IPS-18a (cell line): ENCODE results near the gene WRNIP1.
"Not testable (repeated sequence)": the region's sequence is repeated elsewhere in the genome, so short reads cannot be mapped to it uniquely, and the experiment has no call there.

Experiments
- H3K27ac ChIP-seq: one replicate; pipeline ENCODE4 v1.5.1; 2013; ENCODE audit warnings: low read length
- H3K27me3 ChIP-seq: one replicate; pipeline ENCODE4 v1.6.1; 2013; ENCODE audit warnings: mild to moderate bottlenecking, low read length; ENCODE audit not compliant: control insufficient read depth, insufficient read depth
- H3K36me3 ChIP-seq: one replicate; pipeline ENCODE4 v1.6.1; 2013; ENCODE audit warnings: low read depth, low read length; ENCODE audit not compliant: control insufficient read depth
- H3K4me1 ChIP-seq: one replicate; pipeline ENCODE4 v1.6.1; 2013; ENCODE audit warnings: low read depth, low read length; ENCODE audit not compliant: control insufficient read depth
- H3K4me3 ChIP-seq: one replicate; pipeline ENCODE4 v1.5.1; 2013; ENCODE audit warnings: low read length
- H3K9ac ChIP-seq: one replicate; pipeline ENCODE4 v1.6.1; 2013; ENCODE audit warnings: mild to moderate bottlenecking, low read length, moderate library complexity
- H3K9me3 ChIP-seq: one replicate; pipeline ENCODE4 v1.6.1; 2013; ENCODE audit warnings: low read depth, low read length; ENCODE audit not compliant: control insufficient read depth

The WRNIP1 gene

DNA sequence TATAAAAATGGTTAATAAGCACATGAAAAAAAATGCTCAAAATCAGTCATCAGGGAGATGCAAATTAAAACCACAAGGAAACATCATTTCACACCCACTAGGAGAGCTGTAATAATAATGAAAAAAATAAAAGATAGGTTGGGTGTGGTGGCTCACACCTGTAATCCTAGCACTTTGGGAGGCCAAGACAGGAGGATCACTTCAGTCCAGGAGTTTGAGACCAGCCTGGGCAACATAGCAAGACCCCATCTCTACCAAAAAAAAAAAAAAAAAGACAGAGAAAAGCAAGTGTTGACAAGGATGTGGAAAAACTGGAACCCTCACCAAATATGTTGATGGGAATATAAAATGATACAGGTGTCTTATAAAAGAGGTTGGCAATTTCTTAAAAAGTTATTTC is 11.4 kb upstream of the WRNIP1 start:
- no peak overlapping the region for H3K4me3 ChIP-seq
- H3K9me3 ChIP-seq, result no peaks in the 10 kb centered on the region
- H3K36me3 ChIP-seq, result no peaks in the 10 kb centered on the region
- peaks cover 4% of the 10 kb centered on the region for H3K4me1 ChIP-seq
- no peak overlapping the region for H3K9ac ChIP-seq
- no peak overlapping the region for H3K27ac ChIP-seq
- H3K27me3 ChIP-seq, result no peaks in the 10 kb centered on the region

DNA sequence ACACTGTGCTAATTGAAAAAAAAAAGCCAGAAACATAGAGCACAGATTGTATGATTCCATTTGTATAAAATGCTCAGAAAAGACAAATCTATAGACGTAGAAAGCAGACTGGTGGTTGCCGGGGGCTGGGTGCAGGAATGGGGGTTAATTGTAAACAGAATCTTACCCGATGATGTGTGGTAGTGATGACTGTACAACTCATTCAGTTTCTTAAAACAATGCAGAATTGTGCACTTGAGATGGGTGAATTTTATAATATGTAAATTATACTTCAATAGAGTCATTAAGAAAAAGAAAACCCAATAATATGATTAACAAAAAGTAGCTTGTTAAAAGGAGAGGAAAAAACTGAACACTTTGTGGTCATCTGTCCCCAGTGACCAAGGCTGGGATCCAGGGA is 10.8 kb upstream of the WRNIP1 start:
- H3K27ac ChIP-seq, result no peak overlapping the region
- no peak overlapping the region for H3K4me3 ChIP-seq
- H3K9me3 ChIP-seq, result no peaks in the 10 kb centered on the region
- H3K36me3 ChIP-seq, result no peaks in the 10 kb centered on the region
- peaks cover 4% of the 10 kb centered on the region for H3K4me1 ChIP-seq
- no peak overlapping the region for H3K9ac ChIP-seq
- H3K27me3 ChIP-seq, result no peaks in the 10 kb centered on the region

DNA sequence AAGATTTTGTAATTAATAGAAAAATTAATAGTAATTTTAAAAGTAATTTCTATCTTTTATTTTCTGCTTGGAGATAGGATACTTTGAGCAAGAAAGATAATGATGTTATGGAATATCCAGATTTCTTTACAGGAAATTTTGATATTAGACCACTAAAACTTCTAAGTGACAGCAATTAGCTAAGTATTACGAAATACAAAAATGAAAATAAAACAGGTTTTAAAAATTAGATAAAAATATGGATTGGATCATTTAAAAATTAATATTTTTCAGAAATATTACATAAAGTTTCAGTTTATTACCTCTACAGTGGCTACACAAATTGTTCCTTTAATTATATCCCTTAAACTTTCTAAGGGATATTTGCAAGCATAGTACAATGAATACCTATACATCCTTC is 10.3 kb upstream of the WRNIP1 start:
- no peak overlapping the region for H3K9ac ChIP-seq

DNA sequence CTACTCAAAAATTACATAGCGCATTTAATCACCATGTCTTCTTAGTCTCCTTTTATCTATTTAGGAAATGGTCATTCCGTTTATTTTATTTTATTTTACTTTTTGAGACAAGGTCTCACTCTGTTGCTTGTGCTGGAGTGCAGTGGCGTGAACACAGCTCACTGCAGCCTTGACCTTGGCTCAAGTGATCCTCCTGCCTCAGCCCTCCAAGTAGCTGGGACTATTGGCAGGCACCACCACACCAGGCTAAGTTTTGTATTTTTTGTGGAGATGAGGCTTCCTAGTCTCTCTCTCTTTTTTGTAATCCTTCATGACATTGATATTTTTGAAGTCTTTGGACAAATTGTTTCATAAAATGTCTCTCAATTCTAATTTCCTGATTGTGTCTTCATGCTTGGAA is 9.7 kb upstream of the WRNIP1 start:
- Histone ChIP-seq H3K4me1 (no peaks in the 10 kb centered on the region), H3K9me3 (no peaks in the 10 kb centered on the region), H3K4me3 (no peak overlapping the region), H3K27me3 (no peaks in the 10 kb centered on the region), H3K27ac (no peak overlapping the region), H3K36me3 (no peaks in the 10 kb centered on the region), H3K9ac (no peak overlapping the region)

More for the DNA sequence above, 10.3 kb upstream of the WRNIP1 start:
- Histone ChIP-seq H3K4me3 (no peak overlapping the region), H3K36me3 (no peaks in the 10 kb centered on the region), H3K27ac (no peak overlapping the region), H3K9me3 (no peaks in the 10 kb centered on the region), H3K27me3 (no peaks in the 10 kb centered on the region), H3K4me1 (no peaks in the 10 kb centered on the region)

DNA sequence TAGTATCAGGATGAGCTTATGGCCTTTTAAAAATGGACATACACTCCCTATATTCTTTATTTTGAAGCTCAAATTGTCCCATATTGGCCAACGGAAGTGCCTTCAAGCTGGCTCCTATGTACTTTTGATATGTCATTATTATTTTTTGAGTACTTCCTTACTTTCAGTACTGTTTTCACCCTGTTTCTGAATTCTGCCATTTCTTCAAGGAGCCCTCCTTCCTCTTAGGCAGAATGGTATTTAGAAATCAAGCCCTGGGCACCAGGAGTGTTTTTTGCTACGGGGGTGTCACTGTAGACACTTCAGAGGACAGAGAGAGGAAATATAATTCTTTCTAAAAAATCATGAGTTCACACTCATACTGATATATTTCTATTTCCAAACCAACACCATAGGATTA is 9.0 kb upstream of the WRNIP1 start:
- Histone ChIP-seq H3K9me3 (no peaks in the 10 kb centered on the region), H3K27ac (no peak overlapping the region), H3K9ac (no peak overlapping the region), H3K4me1 (no peaks in the 10 kb centered on the region), H3K4me3 (no peak overlapping the region), H3K36me3 (no peaks in the 10 kb centered on the region), H3K27me3 (no peaks in the 10 kb centered on the region)

DNA sequence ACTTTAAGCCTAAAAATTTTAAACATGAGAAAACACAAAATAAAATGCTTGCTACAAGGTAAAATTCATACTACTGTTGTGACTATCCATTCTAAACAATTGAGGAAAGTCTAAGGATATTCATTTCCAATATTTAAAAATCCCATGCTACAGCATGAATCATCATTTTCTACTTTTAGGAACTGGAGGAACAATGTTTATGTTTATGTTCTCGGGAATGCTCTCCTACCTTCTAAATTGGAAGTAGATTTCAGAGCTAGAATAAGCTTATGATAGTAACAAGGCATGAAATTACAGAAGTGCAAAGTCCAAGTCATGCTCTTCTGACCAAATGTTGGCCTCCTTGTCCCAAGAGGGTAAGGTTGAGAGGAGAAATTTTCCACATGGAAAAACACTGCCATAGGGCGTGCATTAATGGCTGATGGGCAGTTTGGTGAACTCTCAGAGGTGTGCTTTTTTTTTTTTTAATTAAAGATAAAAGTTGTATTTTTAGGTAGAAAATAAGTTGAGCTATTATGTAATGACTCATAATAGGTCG is 8.4 kb upstream of the WRNIP1 start:
- Histone ChIP-seq H3K9me3 (no peaks in the 10 kb centered on the region), H3K4me3 (no peak overlapping the region), H3K4me1 (no peaks in the 10 kb centered on the region), H3K9ac (no peak overlapping the region), H3K27ac (no peak overlapping the region), H3K27me3 (no peaks in the 10 kb centered on the region), H3K36me3 (no peaks in the 10 kb centered on the region)

DNA sequence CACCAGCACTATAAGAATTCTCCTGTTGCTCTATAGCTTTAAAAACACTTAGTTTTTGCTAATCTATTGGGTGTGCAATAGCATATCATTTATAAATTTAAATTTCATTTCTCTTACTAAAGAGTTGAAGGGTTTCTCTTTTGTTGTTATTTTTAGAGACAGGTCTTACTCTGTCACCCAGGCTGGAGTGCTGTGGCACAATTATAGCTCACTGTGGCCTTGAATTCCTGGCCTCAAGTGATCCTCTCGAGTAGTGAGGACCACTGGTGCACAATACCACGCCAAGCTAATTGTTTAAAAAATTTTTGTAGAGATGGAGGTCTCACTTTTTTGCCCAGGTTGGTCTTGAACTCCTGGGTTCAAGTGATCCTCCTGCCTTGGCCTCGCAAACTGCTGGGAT is 6.2 kb upstream of the WRNIP1 start:
- Histone ChIP-seq H3K9me3 (no peaks in the 10 kb centered on the region), H3K4me1 (no peaks in the 10 kb centered on the region), H3K36me3 (no peaks in the 10 kb centered on the region), H3K27me3 (no peaks in the 10 kb centered on the region), H3K4me3 (no peak overlapping the region), H3K9ac (no peak overlapping the region), H3K27ac (no peak overlapping the region)

DNA sequence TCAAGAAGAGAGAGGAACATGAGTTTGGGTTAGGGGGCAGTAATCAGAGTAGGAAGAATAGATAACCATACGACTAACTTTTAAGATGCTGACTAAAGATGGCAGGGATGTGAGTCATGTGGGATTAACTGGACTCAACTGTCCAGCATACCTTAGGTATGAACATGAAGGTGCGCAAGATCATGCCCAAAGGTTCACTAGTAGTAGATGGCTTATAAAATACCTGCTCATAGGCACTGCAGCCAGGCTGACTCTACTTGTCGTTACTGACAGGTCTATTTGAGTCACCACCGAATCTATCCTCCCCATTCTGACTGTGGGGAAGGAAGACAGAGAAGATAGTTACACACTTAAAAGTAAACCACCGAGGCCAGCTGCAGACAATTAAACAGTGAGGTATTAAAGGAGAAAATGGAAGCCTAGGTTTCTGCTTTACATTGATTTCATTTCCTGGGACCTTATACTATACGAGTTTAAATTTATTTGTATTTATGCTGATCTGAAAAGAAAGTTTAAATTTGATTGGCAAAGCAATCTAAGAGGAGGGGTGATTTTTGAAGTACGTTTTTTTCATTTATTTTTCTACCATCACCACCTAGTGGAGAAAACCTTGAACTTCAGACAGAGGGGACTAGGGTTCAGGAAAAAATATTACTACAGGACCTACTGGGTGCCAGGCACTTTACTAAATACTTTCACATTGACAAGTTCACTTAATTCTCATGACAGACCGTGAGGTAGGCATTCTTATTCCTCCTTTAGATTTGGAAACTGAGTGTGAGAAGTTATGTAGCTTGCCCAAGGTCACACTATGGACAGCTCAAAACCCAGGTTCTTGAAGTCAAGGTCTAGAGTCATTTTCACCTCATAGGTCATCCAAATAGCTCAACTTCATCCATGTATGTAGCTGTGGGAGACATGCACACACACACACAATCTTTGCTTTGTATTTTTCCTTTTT is 4.0 kb upstream of the WRNIP1 start:
- Histone ChIP-seq H3K4me1 (no peaks in the 10 kb centered on the region), H3K9ac (no peak overlapping the region), H3K27ac (no peak overlapping the region), H3K9me3 (no peaks in the 10 kb centered on the region), H3K4me3 (no peak overlapping the region), H3K36me3 (no peaks in the 10 kb centered on the region), H3K27me3 (no peaks in the 10 kb centered on the region)

DNA sequence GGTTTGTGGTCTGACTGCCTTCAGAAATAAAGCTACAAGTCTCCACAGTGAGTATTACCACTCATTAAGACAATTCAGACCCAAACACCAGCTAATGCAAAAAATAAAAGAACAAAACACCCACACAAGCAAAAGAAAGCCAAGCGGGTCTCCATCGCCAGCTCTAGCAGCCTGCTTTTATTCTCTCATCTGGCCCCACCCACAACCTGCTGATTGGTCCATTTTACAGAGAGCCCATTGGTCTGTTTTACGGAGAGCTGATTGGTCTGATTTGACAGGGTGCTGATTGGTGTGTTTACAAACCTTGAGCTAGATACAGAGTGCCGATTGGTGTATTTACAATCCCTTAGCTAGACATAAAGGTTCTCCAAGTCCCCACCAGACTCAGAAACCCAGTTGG is 2.3 kb upstream of the WRNIP1 start:
- H3K27me3 ChIP-seq, H3K27ac ChIP-seq, H3K9ac ChIP-seq, H3K36me3 ChIP-seq, H3K9me3 ChIP-seq, H3K4me3 ChIP-seq: not testable (repeated sequence)
- peaks cover 10% of the 10 kb centered on the region for H3K4me1 ChIP-seq

DNA sequence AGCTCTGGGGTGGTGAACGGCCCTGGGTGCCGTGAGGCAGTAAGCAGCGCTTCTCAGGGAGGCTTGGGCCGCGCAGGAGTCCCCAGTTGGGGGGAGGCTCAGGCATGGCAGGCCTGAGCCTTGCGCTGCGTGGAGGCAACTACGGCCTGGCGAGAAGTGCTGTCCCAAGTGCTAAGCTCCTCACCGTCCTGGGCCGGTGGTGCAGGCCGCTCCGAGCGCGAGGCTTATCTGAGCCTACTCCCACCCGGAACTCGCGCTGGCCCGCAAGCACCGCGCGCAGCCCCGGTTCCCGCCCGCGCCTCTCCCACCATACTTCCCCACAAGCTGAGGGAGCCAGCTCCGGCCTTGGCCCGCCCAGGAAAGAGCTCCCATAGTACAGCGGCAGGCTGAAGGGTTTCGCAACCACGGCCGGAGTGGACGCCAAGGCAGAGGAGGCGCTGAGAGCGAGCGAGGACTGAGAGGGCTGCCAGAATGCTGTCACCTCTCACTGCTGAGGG is 1.8 kb upstream of the WRNIP1 start:
- no peak overlapping the region for H3K4me3 ChIP-seq
- H3K36me3 ChIP-seq, result no peaks in the 10 kb centered on the region
- no peak overlapping the region for H3K9ac ChIP-seq
- no peaks in the 10 kb centered on the region for H3K27me3 ChIP-seq
- peaks cover 13% of the 10 kb centered on the region for H3K4me1 ChIP-seq
- no peaks in the 10 kb centered on the region for H3K9me3 ChIP-seq
- no peak overlapping the region for H3K27ac ChIP-seq

DNA sequence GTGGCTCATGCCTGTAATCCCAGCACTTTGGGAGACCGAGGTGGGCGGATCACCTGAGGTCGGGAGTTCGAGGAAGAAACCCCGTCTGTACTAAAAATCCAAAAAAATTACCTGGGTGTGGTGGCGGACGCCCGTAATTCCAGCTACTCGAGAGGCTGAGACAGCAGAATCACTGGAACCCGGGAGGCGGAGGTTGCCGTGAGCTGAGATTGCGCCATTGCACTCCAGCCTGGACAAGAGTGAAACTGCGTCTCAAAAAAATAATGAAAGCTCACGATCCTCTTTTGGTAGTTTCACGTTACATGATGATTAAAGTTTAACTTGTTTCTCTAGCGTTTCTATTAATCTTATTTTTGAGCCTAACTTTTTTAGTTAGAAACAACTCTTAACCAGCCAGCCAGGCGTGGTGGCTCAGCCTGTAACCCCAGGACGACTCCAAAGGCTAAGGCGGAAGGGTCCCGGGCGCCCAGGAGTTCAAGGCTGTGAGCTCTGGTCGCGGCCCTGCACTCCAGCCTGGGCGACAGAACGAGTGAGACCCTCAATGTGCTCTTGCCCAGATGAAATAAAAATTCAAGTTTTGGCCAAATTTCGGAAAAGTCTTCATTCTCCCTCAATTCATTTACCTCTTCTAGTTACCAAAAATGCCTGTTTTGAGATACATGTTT is 1.2 kb upstream of the WRNIP1 start:
- Histone ChIP-seq H3K4me1 (peaks cover 13% of the 10 kb centered on the region), H3K9me3 (no peaks in the 10 kb centered on the region), H3K27ac (no peak overlapping the region), H3K9ac (peak overlapping the region; percentile 57), H3K4me3 (peak overlapping the region; percentile 63), H3K36me3 (no peaks in the 10 kb centered on the region), H3K27me3 (no peaks in the 10 kb centered on the region)
